GM21423 (cell line): ENCODE measurements around the gene MAP6.

ENCODE experiments used
- ATAC-seq: cut with Tn5 transposase; IDR thresholded peaks from one replicate; pipeline ENCODE4 v1.9.1; 2021; ENCODE audit warnings: mild to moderate bottlenecking, moderate library complexity; ENCODE audit not compliant: unreplicated experiment

The MAP6 gene

DNA sequence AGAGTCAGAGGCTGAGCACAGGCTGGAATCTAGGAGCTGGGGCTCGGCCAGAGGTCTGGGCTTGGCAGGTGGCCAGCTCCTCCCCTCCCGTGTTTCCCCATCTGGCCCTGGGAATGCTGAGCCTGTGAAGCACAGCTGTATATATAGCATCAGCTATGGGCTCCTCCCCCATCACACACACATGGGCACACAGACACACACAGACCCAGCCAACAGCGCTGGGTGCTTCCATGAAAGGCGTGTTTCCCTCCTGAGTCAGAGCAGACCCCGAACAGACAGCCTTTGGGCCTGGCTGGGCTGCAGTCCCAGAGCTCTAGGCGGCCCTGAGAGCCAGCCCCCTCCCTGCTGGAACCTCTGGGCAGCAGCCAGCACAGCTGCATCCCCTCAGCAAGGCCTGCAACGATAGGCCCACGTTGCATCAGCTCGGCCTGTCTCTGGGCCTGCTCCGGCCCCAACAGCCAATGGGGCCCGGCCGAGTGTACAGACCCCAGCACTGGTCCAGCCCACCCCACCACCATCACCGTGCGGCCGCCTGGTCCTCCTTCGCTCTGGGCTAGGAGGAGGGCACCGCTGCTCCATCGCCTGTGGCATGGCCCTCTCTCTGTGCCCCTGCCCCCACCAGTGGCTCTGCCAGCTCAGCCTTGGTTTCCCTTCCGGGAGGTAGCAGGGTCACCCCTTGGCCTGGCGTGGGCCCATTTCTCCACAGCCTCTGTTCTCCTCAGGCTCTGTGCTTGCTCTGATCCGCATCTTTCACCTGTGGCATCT lies 114.4 kb downstream of the MAP6 start:
- no peak for ATAC-seq

GRCh38 chr11:75553889-75554257 lies 115.0 kb downstream of the MAP6 start:
- no peak for ATAC-seq

DNA sequence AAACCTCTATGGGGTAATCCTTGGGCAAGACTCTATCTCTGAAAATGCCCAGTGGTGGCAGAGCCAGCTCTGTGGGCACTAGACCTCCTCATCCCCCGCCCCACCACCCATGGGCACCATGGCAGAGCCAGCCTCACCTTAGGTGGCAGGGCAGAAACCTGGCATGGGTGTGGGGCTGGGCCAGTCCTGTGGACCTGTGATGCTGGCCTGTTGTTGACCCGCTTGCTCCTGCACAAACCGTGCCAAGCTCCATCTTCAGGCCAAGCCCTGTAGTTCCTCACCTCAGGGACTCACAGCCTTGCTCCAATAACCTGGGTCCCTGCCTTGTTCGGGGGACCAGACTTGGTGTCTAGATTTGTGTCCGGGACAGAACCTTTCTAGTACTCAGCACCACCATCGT lies 115.7 kb downstream of the MAP6 start:
- ATAC-seq = no peak

DNA sequence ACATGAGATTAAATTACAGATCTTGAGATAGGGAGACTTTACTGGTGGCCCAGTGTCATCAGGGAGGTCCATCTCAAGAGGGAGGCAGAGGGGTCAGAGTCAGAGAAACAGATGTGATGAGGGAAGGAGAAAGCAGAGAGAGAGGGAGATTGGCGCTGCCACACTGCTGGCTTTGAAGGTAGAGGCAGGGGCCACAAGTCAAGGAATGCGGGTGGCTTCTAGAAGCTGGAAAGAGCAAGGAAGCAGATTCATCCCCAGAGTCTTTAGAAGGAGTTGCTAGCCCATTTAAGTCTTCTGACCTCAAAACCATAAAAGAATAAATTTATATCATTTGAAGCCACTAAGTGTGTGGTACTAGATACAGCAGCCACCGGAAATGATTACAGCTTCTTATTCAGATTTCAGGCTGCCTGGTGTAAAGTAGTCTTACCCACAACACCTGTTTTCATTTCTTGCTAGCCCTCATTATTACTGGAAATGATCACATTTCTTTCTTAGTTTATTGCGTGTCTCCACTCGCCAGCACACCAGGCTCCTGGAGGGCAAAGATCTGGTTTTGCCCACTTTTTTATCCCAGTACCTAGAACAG lies 119.4 kb downstream of the MAP6 start:
- no peak for ATAC-seq

DNA sequence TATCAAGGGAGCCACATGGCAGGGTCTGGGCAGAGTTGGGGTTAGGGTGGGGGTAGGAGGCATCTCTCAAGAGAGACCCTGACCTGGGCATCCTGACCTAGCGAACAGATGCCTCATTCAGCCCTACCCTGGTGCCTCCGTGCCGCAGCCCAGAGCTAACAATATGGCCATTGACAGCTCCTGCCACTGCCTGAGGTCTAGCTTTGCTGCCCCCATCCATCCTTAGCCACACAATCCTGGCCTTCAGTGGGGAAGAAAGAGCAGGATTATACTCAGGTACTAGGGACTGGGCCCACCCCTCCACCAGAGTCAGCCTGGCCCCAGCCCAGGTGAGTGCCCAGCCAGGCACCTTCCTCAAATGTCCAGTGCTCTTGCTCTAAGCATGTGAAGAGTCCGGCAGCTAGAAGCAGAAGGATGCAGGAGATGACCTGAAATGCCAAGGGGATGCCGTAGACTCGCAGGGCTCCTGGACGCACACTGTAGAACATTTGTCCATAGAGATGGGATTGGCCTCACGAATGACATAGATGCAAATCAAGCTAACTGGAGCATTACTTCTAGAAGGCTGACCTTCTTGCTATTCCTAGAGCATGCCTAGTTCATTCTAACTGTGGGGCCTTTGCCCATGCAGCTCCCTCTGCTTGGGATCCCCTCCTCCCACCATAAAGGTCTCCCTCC lies 120.1 kb downstream of the MAP6 start:
- no peak for ATAC-seq

DNA sequence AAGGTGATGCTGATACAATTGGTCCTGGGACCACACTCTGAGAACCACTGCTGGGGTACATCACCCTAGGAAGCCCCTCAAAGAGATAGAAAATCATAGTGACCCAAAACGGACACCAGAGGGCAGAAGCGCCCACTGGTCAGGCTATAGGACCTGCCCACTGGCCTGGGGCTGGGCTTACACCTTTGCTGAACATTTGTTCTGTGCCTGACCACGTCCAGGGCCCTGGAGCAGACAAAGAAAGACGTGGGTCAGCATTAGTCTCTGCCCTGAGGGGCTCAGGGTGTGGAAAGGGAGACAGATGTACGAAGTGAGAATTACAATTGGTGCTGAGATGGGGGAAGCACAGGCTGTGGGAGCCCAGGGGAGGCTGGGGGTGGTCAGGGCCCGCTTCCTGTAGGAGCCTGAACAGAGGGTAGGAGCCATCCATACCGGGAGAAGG lies 121.2 kb downstream of the MAP6 start:
- ATAC-seq = no peak

GRCh38 chr11:75547177-75547576 lies 121.7 kb downstream of the MAP6 start:
- ATAC-seq = no peak

DNA sequence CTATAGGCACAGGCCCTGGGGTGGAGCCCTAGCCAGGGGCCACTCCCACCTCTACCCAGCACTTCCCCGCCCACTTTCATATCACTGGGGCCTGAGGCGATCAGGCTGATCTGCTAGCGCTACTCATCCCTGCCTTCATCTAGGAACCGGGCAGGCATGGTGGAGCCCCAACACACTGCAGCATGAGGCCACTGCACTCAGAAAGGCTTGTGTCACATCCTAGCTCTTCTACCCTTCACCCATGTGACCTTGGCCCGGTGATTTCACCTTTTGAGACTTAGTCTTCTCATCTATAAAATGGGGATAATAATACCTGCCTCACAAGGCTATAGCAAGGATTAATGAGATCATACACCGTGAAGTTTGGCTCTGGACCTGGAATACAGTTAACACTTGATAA lies 125.0 kb downstream of the MAP6 start:
- no peak for ATAC-seq

DNA sequence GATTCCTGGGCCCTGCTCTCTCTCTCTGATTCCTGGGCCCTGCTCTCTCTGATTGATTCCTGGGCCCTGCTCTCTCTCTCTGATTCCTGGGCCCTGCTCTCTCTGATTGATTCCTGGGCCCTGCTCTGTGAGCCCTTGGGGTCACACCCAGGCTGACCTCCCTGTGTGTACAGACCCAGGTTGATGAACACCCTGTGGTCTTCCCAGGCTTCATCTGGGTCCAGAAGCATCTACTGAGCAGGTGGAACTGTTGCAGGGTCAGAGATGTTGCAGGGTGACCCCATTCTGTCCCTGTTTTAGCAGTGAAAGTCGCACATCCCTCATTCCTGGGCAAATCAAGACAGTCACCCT lies 126.8 kb downstream of the MAP6 start:
- ATAC-seq = no peak

- no peak for ATAC-seq
Observed at GRCh38 chr11:75541193-75542087, 127.4 kb downstream of the MAP6 start.

DNA sequence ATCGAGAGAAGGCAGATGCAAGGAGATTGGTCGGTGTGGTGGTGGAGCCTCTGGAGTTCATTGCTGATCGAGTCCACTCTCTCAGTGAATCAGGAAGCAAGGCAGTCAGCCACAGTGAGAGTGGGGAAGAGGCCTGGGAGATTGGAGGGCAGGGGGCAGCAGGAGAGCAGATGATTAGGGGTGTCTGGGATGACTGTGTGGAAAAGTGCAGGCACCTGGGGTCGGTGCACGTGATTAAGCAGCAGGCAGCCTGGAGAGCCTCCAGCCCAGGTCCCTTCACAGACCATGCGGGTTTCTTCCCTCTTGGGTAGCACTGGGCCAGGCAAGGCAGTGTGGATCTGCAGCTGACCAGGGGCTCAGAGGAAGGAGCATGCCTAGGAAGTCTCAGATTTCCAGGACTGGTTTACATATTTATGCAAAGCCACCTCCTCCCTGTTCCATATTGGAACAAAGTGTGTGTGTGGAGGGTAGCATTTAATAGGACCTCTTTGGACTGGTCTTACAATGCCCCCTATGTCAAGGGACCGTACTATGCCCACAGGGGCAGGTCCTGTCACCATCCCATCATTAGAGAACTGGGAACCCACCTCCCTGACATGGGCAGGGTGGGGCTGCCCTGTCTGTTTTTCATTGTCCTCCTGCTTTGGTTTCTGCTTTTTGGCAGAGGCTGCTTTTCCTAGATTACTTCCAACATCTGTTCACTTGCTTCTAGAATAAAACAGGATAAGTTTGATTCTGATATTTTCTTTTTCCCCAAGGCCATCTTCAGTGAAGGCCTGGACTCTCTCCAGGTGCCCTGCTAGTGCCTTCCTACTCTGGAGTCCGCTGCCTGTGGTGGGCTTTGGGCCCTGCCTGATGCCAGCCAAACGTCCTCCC lies 129.1 kb downstream of the MAP6 start:
- ATAC-seq = no peak

- no peak for ATAC-seq
Observed at GRCh38 chr11:75538150-75538942, 130.5 kb downstream of the MAP6 start.

GRCh38 chr11:75537740-75538139 lies 131.1 kb downstream of the MAP6 start:
- no peak for ATAC-seq
